ES-I3 (cell line): ENCODE results near the gene ADM.
A peak's percentile ranks its signal among the peaks of the same experiment; 100 is the strongest.

Experiments
- H3K36me3 ChIP-seq: 2 replicates; pipeline ENCODE4 v1.6.1; 2013; ENCODE audit warnings: mild to moderate bottlenecking, low read length, control low read depth, moderate library complexity; ENCODE audit not compliant: insufficient read depth
- H3K4me1 ChIP-seq: 2 replicates; pipeline ENCODE4 v1.6.1; 2013; ENCODE audit warnings: mild to moderate bottlenecking, control low read depth, low read length; ENCODE audit not compliant: insufficient read depth
- H3K9ac ChIP-seq: 2 replicates; pipeline ENCODE4 v1.6.1; 2013; ENCODE audit warnings: low read depth, mild to moderate bottlenecking, low read length, moderate library complexity
- H3K9me3 ChIP-seq: 2 replicates; pipeline ENCODE4 v1.6.1; 2013; ENCODE audit warnings: mild to moderate bottlenecking, low read length, moderate library complexity; ENCODE audit not compliant: control insufficient read depth, insufficient read depth

The ADM gene

DNA sequence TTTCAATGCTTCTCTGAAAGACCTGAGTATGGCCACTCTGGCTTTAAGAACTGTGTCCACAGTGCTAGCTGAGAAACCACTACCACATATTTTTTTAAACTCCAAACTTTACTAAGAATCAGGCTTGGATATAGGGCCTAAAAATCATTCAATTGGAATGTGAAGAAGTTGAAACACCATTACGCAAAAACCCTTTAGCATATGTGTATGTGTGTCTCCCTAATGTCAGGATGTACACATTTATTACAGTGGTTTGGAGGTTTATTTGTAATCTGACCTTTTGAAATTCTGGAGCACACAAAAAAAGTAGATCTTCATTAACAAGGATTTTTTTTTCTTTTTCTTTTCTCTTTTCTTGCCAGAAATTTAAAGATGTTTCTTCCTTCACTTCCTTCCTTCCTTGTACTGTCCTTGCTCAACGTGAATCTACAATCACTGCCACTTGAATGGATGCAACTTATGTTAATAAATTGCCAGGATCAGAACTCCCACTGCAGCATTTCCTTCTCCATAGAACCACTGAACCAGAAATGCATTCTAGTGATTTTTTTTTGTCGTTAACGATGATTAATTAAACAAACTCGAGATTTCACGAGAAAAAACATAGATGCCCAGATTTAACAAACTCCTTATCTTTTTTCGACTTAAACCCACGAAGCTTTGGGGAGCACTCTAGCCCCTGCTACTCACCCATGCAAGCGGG lies 3.1 kb upstream of the ADM start:
- no peaks in the 10 kb centered on the region for H3K9me3 ChIP-seq
- H3K4me1 ChIP-seq, result no peaks in the 10 kb centered on the region
- H3K36me3 ChIP-seq, result no peaks in the 10 kb centered on the region
- H3K9ac ChIP-seq, result peak overlapping the region; percentile 81

DNA sequence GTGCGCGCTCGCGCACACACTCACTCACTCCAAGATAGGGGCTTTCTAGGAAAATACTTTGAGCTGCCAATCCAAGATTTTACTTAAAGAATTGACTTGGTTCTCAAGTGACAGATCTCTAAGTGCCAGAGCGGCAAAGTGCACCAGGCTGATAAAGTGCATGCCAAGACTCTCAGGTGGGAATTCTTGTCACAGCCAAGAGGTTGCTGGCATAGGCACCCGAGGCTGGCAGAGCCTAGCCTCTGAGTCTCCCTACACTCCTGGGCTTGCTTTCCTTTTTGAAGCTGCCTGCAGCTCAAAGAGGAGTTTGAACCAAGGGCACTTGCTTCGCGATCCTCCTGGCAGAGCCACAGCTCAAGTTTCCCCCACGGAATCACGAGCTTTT lies 2.5 kb upstream of the ADM start:
- H3K9me3 ChIP-seq, result no peaks in the 10 kb centered on the region
- H3K36me3 ChIP-seq, result no peaks in the 10 kb centered on the region
- no peaks in the 10 kb centered on the region for H3K4me1 ChIP-seq
- H3K9ac ChIP-seq, result peak overlapping the region; percentile 81

DNA sequence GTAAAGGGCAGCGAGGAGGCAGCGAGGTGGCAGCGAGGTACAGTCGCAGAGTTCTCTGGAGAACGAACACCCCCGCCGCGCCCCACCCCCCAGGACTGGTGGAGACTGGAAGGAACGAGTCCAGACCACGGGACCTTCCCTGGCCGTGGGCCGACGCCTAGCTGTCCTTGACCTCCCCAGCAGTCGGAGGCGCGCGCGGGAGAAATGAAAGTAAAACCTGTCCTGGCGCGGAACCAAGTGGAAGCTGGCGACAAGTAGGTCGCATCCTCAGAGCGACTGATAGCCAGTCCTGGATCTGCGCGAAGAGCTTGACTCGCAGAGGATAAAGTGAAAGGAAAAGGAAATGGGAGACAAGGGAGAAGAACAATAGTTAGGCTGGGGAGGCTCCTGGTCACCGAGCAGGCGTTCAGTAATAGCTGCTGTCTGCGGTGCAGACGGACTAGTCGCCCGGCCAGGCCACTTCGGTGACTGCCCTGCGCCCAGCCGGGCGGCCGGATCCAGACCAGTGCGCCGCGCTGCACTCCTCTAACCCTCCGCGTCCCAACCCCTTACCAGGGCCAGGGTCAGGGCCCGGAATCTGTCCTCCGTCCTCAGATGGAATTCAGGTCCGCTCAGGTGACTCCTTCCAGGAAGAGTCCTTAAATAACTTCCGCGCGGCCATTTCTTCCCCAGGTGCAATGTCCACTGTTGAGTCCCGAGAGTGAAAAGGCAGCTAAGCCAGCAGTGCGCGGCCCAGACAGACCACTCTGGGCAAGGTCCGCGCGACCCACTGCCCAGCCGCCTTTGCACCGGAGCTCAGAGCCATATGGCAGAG lies 1.9 kb upstream of the ADM start:
- no peaks in the 10 kb centered on the region for H3K9me3 ChIP-seq
- H3K9ac ChIP-seq, result peak overlapping the region; percentile 81
- no peaks in the 10 kb centered on the region for H3K36me3 ChIP-seq
- no peaks in the 10 kb centered on the region for H3K4me1 ChIP-seq

DNA sequence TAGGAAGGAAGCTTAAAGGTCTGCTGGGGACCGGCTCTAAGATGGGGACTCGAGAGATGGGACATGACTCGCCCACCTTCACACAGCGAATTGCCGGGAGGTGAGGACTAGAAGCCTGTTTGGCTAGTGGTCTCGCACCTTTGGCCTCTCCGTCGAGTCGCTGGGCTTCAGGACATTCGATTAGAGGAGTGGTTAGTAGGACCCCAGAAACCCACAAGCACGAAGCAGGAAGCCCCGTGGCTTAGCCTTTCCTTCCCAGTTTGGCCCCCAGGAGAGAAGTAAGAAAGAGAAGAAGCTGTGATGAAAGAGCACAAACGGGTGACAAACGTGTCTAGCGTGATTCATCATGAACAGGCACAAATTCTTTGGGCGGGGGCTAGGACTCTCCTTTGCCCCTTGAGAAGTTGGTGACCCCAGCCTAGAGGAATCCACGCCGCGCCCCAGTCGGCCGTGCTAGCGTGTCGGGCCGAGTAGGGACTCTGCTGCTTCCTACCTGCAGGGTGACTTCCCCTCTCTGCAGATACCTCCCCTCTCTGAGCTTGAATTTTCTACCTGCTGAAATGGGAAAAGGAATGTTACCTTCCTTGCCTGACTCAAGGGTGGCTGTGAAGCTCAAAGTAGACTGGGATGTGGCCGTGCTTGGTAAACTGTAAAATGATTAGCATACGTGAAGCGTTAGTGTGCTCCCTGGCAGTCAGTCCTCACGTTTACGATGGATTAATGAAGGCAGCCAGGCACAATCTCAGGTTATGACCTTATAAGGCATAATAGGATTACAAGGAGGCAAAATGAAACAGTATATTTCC lies 1.1 kb upstream of the ADM start:
- Histone ChIP-seq H3K9ac (peak overlapping the region; percentile 81), H3K9me3 (no peaks in the 10 kb centered on the region), H3K4me1 (peaks cover 6% of the 10 kb centered on the region), H3K36me3 (no peaks in the 10 kb centered on the region)

DNA sequence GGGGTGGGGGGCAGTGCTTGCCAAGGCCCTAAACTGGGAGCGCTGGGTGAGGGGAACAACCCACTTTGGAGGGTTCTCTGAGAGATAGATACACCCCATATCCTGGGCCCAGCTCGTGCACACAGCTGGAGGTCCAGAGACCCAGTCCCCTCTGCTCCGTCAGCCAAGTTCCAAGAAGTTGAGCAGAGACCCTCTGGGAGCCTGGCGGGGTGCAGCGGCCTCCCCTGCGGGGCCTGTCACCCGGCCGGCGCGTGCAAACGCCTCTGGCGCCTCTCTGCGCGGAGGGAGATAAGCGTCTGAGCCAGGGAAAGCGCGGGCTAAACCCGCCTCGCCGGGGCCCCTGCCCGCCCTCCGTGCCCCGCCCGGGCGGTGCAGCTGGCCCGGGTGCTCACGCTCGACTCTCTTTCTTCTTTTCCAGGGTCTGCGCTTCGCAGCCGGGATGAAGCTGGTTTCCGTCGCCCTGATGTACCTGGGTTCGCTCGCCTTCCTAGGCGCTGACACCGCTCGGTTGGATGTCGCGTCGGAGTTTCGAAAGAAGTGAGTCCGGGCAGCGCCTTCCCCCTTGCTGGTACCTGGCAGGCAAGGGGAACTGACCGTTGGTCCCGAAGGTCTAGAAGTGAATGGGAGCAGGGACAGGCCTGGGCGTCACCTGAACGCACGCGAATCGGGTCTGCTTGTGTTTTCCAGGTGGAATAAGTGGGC lies 540 bp downstream of the ADM start:
- no peaks in the 10 kb centered on the region for H3K36me3 ChIP-seq
- no peaks in the 10 kb centered on the region for H3K9me3 ChIP-seq
- H3K9ac ChIP-seq, result peak overlapping the region; percentile 81
- peaks cover 22% of the 10 kb centered on the region for H3K4me1 ChIP-seq

DNA sequence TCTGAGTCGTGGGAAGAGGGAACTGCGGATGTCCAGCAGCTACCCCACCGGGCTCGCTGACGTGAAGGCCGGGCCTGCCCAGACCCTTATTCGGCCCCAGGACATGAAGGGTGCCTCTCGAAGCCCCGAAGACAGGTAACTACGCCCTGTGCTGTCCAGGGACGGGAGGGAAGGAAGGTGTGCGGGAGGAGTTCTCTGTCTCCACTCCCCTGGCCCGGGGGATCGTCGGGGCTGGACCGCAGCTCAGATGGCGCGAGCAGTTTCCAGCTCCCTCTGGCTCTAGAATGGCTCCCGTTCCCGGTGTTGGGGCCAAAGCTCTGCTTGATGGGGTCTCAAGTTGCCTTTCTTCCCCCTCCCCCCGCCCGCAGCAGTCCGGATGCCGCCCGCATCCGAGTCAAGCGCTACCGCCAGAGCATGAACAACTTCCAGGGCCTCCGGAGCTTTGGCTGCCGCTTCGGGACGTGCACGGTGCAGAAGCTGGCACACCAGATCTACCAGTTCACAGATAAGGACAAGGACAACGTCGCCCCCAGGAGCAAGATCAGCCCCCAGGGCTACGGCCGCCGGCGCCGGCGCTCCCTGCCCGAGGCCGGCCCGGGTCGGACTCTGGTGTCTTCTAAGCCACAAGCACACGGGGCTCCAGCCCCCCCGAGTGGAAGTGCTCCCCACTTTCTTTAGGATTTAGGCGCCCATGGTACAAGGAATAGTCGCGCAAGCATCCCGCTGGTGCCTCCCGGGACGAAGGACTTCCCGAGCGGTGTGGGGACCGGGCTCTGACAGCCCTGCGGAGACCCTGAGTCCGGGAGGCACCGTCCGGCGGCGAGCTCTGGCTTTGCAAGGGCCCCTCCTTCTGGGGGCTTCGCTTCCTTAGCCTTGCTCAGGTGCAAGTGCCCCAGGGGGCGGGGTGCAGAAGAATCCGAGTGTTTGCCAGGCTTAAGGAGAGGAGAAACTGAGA lies 1.4 kb downstream of the ADM start:
- no peaks in the 10 kb centered on the region for H3K9me3 ChIP-seq
- H3K4me1 ChIP-seq, result peaks cover 22% of the 10 kb centered on the region
- H3K36me3 ChIP-seq, result no peaks in the 10 kb centered on the region
- H3K9ac ChIP-seq, result peak overlapping the region; percentile 81

DNA sequence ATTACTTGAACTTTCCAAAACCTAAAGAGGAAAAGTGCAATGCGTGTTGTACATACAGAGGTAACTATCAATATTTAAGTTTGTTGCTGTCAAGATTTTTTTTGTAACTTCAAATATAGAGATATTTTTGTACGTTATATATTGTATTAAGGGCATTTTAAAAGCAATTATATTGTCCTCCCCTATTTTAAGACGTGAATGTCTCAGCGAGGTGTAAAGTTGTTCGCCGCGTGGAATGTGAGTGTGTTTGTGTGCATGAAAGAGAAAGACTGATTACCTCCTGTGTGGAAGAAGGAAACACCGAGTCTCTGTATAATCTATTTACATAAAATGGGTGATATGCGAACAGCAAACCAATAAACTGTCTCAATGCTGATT lies 2.1 kb downstream of the ADM start:
- Histone ChIP-seq H3K4me1 (peaks cover 22% of the 10 kb centered on the region), H3K9ac (peak overlapping the region; percentile 81), H3K36me3 (no peaks in the 10 kb centered on the region), H3K9me3 (no peaks in the 10 kb centered on the region; the same call in 1 of the 2 replicates)

DNA sequence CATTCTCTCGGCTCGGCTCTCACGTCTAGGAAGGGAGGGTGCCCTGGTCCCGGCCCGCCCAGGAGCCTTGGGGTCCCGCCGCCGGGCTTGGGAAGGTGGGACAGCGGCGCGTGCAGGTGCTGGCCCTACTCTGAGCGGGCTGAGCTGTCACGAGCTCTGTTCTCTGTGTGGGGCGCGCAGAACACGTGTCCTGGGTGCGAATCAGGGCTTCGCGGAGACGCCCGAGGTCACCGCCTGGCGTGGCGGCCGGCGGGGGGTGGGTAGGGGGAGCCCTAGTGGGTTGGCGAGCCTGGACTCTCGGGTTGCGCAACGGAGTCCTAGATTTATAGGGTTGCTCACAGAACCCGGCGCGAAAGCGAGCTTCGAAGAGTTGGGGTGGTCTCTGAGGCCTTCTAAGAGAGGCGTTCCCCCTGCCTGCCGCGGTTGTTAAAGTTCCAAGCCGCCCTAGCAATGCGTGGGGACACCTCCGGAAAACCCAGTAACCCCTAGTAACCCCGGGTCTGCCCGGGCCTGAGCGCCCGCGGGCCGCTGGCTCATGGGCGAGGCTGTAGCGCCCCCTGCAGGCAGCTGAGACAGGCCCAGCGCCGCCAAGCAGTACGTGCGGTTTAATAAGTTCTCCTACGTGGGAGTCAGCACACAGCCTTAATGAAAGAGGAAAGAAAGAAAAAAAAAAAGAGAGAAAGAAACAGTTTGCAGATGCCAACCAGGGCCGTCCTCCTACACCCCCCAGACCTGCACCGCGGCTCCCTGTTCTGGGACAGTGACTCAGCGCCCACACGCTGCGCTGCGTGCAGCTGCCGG lies 2.7 kb downstream of the ADM start:
- Histone ChIP-seq H3K4me1 (peaks cover 22% of the 10 kb centered on the region), H3K9me3 (no peaks in the 10 kb centered on the region; the same call in 1 of the 2 replicates), H3K36me3 (no peaks in the 10 kb centered on the region), H3K9ac (peak overlapping the region; percentile 81)

DNA sequence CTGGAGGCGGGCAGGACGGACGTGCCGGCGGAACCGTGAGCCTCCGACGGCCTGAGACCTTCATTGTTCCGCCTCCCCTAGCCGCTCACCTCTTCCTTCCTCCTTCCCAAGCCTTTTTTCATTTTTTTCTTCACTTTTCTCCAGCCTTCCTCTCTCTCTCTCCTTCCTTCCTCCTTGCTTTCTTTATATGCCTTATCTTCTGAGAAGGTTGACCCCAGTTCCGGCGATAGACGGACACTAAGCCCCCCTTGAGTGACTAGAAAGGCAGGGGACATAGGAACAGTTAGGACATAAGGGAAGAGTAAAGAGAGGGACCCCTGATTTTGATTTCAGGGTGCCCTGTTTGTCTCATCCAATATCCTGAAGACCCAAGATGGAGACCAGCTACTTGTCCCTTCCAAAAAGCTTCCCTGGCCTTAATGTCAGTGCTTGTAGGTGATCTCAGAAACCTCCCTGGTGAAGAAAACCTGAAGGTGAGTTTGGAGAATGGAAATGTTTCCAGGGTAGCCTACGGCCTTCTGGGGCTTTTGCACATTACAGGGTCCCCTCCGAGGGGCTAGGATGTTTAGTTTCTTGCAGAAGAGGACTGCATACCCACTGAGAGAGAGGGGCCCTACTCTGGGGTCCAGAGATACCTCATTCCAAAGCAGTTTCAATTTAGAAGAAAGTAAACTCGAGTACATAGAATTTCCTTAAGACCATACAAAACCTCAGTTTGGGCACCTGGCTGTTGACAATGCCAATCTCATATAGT lies 3.5 kb downstream of the ADM start:
- peaks cover 22% of the 10 kb centered on the region for H3K4me1 ChIP-seq
- H3K36me3 ChIP-seq, result no peaks in the 10 kb centered on the region
- no peaks in the 10 kb centered on the region; the same call in 1 of the 2 replicates for H3K9me3 ChIP-seq
- H3K9ac ChIP-seq, result peak overlapping the region; percentile 81

DNA sequence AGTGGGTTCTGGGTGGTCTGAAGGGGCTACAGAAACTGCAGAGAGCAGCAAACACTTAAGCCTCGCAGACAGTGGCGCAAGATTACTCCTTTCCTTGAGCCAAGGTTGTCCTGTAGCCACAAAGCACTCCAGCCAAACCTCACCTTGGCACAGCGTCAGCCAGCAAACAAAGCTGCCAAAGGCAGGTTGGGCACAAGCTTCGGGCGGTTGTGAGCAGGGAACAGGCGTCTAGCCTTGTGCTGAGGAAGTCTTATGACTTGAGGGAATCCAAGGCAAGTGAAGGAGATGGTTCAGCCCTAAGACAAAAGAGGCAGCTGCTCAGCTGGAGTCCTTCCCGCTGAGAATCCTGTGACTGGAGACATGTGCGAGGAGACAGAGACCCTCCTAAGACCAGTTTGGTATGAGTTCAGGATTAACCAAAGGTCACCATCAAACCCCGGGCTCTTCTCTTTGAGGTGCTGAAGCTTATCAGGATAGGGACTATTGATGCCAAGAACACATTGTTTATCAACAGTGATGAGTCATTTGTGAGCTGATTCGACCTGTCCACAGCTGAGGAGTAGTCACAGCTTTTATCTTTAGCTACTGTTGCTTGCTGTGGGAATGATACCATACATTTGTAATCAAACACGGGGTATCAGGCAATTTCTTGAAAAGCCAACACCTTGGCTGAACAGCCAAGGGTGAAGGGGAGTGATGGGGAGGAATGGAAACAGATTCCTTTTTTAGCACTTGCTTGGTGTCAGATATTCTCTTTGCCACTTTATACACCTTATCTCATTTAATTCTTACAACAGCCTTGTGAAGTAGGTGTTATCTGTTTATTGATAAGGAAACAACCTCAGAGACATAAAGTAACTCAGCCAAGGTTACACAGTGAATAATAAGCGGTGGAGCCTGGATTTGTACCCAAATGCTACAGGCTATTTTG lies 4.6 kb downstream of the ADM start:
- Histone ChIP-seq H3K36me3 (no peaks in the 10 kb centered on the region), H3K4me1 (peaks cover 26% of the 10 kb centered on the region), H3K9ac (no peak overlapping the region), H3K9me3 (no peaks in the 10 kb centered on the region; the same call in 1 of the 2 replicates)

DNA sequence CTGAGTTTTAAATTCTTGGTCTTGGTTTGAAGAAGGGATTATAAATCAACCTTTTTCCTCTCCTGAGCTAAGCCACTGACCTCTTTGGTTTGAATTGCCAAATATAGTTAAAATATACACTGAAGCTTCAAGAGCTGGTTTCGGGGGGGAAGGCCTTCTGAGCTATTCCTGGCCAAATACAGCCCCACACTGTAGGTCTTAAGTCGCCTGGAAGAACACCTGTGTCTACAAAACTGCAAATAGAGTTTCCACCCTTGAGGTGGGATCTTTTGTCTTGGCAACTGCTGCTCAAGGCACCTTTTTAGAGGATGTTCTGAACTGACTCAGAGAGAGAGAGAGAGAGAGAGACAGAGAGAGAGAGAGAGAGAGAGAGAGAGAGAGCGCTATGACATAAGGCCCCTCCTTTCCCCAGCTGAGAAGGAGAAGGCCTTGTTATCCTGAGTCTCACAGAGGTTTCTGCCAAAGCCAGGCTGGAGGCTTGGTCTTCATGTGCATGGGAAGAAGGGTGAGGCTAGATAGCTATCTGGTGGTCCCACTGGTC lies 5.5 kb downstream of the ADM start:
- Histone ChIP-seq H3K4me1 (peaks cover 28% of the 10 kb centered on the region), H3K36me3 (no peaks in the 10 kb centered on the region), H3K9me3 (no peaks in the 10 kb centered on the region; the same call in 1 of the 2 replicates), H3K9ac (no peak overlapping the region)
